ENCODE measurements around the gene LLGL2. TPM values are rescaled to one million over a fixed set of nuclear protein-coding genes. Genes with fewer than 3 reads are reported as not detected.
A peak's percentile ranks its signal among the peaks of the same experiment; 100 is the strongest.

Gene LLGL2
- total and polyA plus RNA-seq, 10 donors = 28.6 to 153 (median 80.0) TPM

- WGBS, 5 donors = 91 to 96% (median 93%) methylated on average over 5 to 7 of the region's 7 CpGs
Measured at GRCh38 chr17:75584849-75585175, 59.3 kb downstream of the LLGL2 start.

GRCh38 chr17:75587675-75588595 is 62.4 kb downstream of the LLGL2 start, which contains the start of gene MYO15B:
Gene MYO15B (plus strand): TSS chr17:75587800. CDS start chr17:75588058, 258 bp downstream.
- Histone ChIP-seq H3K27me3 (replicated peaks in 1 of 7) (peaks cover 0 to 11% (median 0%) of the 10 kb centered on the region in 7 donors), H3K9me3 (no peaks in the 10 kb centered on the region), H3K27ac (peak within 1 kb of the TSS; percentile 93 to 98 (median 96)), H3K4me1 (peaks cover 6 to 44% (median 29%) of the 10 kb centered on the region in 6 donors), H3K36me3 (peaks cover 0 to 30% (median 3%) of the 10 kb centered on the region in 6 donors), H3K4me3 (peak within 1 kb of the TSS; percentile 52 to 91 (median 70))
- 0 to 6% (median 2%) methylated on average over 29 to 82 of the region's 82 CpGs for WGBS, 5 donors
- peak; percentile 95 for DNase-seq
- TF ChIP-seq CTCF (IDR thresholded peaks at IDR 0.05 in 8 of 11, conservative IDR thresholded peaks at IDR 0.05 in 3 of 11) = peak in 10 of 11 experiments; percentile 37 to 66 (median 48)
- TF ChIP-seq POLR2AphosphoS5 (IDR thresholded peaks at IDR 0.05) = peak; percentile 73 to 87 (median 81)
- TF ChIP-seq POLR2A (IDR thresholded peaks at IDR 0.05) = peak in 1 of 3 donors; percentile 18
- intact Hi-C loops (cut with DNase I; ENCODE audit: low total_unique reads) = loop anchor here (5.0 kb wide), 2 partner anchors 71 to 161 kb away; partner anchors contain the start of genes CASKIN2 and TSEN54

More at GRCh38 chr17:75584849-75585175, 59.3 kb downstream of the LLGL2 start:
- intact Hi-C loops (cut with DNase I; ENCODE audit: low total_unique reads) = loop anchor here (5.0 kb wide), 2 partner anchors 68 to 158 kb away; partner anchors contain the start of genes CASKIN2 and TSEN54
- H3K4me1 ChIP-seq = peaks cover 2 to 29% (median 19%) of the 10 kb centered on the region in 6 donors
- no peak for TF ChIP-seq CTCF (IDR thresholded peaks at IDR 0.05 in 8 of 11, conservative IDR thresholded peaks at IDR 0.05 in 3 of 11)
- no peak for TF ChIP-seq POLR2A (IDR thresholded peaks at IDR 0.05)
- no peak for TF ChIP-seq POLR2AphosphoS5 (IDR thresholded peaks at IDR 0.05)
- no peak overlapping the region for H3K27ac ChIP-seq
- H3K4me3 ChIP-seq = no peak overlapping the region
- H3K36me3 ChIP-seq = no peaks in the 10 kb centered on the region
- H3K27me3 ChIP-seq (replicated peaks in 1 of 7) = peaks cover 0 to 11% (median 0%) of the 10 kb centered on the region in 7 donors
- no peak for DNase-seq
- H3K9me3 ChIP-seq = no peaks in the 10 kb centered on the region

- Histone ChIP-seq H3K27me3 (replicated peaks in 1 of 7) (peaks cover 0 to 11% (median 0%) of the 10 kb centered on the region in 7 donors), H3K36me3 (peaks cover 0 to 30% (median 3%) of the 10 kb centered on the region in 6 donors), H3K4me3 (peak overlapping the region; percentile 52 to 91 (median 70)), H3K27ac (peak overlapping the region; percentile 93 to 98 (median 96)), H3K9me3 (no peaks in the 10 kb centered on the region), H3K4me1 (peaks cover 6 to 44% (median 29%) of the 10 kb centered on the region in 6 donors)
- 0 to 11% (median 1%) methylated on average over 2 to 49 of the region's 49 CpGs for WGBS, 5 donors
- DNase-seq = no peak
- TF ChIP-seq POLR2AphosphoS5 (IDR thresholded peaks at IDR 0.05) (no peak), CTCF (IDR thresholded peaks at IDR 0.05 in 8 of 11, conservative IDR thresholded peaks at IDR 0.05 in 3 of 11) (no peak), POLR2A (IDR thresholded peaks at IDR 0.05) (no peak)
- intact Hi-C loops (cut with DNase I; ENCODE audit: low total_unique reads) = loop anchor here (5.0 kb wide), 2 partner anchors 71 to 161 kb away; partner anchors contain the start of genes CASKIN2 and TSEN54
Measured at GRCh38 chr17:75588596-75589011, 63.1 kb downstream of the LLGL2 start.
